Measurements from ENCODE around the gene RGS17.
"Not testable (repeated sequence)": the region's sequence is repeated elsewhere in the genome, so short reads cannot be mapped to it uniquely, and the experiment has no call there.

The RGS17 gene

DNA sequence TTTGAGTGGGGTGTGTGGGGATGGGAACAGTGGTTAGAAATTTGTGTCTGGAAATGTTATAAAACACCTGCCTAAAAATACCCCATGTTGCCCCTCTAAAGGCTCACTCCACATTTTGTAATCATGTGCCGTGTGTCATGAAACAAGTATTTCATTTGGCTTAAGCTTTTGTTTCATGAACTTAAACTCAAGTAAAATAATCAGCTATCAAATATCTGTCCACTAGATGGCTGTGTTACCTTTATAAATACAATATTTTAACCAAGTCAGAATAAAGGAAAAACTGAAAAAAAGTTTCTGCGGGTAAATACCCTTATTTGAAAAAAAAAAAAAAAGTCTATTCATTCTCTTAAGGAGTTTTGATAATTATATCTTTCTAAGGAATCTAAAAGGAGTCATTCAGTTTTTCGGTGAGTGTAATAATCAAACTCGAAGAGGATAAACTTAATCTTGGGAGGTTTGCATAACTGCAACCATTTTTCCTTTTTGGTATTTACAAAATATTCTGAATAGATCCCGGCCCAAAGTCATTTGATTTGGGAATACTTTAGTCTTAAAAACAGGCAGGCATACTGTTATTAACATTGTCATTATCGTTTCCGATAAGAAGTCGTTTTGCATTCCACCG lies 98.7 kb downstream of the RGS17 start:
- no peak for DNase-seq (ENCODE audit: low read depth)

DNA sequence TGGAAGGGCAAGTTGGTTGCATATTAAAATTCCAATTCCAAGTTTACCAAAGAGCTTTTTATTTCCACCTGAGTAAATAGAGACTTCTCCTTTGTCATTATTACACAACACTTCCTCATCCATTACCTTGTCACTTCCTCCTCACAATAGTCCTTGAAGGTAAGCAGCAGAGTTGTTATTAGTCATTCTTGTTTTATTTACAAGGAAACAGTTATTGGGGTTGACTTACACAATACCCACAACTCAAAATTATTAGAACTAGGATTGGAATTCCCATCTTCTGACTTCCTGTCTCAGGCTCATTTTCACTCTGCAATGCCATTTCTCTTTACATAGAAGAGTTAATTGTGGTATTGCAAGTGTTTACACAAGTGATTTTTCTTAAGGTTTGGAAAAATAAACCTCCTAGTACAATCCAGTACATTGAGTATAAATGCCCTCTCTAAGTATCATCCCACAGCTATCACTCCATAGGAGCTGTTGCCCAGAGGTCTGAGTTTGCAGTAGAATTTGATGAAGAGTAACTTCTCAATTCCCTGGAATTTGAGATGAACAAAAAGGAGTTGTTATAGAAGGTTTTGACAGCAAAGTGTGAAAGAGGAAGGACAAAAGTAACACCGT lies 99.6 kb downstream of the RGS17 start:
- no peak for DNase-seq (ENCODE audit: low read depth)

- no peak for DNase-seq (ENCODE audit: low read depth)
Measured at GRCh38 chr6:153028963-153029362, 102.1 kb downstream of the RGS17 start.

DNA sequence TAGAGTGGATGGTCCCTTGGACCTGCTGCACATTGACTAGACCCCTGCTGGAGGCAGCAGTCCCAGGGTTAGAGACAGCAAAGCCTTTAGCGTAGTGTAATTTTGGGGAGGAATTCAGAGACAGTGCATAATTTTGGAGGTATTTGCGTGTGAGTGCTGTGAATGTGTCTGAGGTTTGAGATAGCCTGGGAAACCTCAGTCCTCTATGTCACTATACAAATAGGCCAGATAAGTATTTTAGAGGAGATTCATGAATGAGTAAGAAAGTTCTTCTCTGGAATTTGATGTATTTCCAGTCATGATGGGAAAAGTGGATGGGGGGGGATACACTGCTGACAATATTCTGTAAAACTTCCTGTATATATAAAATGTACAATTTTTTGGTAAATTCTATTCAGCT lies 102.8 kb downstream of the RGS17 start:
- DNase-seq (ENCODE audit: low read depth), result no peak

GRCh38 chr6:153027480-153027879 lies 103.6 kb downstream of the RGS17 start:
- DNase-seq (ENCODE audit: low read depth), result no peak

DNA sequence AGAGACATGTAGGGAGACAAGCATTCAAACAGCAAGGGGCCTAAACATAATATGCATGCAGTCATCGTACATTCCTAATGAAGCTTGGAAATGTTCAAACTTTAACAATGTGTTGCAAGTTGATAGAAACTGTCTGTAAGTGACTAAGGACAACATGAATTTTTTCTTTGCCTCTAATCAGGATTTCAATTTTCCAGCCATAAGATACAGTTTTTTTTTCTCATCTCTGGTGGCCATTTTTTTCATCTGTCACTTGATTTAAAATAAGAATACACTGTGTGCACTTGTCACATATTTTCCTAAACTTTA lies 106.4 kb downstream of the RGS17 start:
- DNase-seq (ENCODE audit: low read depth), result no peak

DNA sequence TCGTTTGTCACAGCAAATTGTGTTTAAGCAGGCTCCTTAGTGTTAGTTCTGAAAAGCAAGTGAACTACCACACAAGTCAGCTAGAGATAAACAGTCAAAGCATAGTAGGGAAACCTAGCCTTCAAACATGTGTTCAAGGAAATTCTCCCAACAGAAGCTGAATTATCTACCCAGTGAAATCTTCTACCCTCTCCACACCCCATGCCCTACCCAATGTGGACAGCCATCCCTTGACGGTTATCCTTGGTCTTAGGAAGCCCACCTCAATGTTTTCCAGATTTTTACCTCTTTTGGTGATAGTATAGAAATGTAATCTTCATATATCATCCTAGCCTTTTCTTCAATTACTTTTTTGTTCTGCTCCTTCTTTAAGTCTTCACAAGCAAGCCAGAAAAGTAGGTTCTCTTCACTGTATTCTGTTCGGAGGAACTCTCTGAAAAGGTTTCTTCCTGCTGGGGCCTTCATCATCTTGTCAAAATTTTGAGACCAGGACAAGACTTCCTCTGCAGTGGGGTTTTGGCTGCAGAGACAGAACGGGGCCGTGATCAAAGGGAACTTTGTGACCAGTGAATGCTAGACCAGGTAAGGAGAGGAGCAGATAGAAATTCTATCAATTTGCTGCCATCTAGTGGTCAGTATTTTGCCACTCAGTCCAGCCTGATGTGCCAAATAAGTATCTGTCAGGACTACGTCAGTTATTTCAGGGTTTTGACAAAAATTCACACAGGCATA lies 106.9 kb downstream of the RGS17 start:
- no peak for DNase-seq (ENCODE audit: low read depth)

DNA sequence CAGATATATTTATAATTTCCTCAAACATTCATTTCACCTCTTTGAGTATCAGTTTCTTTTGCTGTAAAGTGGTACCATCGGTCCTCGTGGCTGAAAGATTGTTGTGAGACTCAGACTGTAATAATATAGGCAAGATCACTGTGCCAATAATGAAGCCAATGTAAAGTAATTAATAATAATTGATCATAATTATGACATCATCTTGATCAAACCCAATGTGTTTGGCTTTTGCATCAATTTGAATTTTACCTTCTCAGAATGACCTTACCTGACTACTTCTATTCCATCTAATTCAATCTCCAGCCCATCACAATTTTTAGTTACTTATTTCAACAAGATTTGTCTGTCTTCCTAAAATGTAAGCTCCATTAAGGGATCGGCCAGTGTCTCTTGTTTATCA lies 112.7 kb downstream of the RGS17 start:
- DNase-seq (ENCODE audit: low read depth), result no peak

DNA sequence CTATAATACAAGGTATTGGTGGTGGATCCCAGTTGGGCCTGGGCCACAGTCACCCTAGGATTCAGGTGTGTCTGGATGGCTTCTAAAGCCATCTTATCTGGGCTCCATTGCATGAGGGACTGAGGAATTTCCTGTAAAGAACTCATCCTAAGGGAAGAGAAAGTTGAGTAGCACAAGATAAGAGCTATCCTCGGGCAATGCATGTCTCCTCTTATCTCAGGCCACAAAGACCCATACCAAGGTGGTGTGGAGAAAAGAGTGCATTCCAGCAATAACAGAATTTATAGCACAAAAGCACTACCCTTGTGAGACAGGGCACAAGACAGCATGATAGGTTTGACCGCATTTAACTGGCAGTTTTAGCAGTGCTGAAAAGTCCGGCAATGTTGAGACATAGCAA lies 114.2 kb downstream of the RGS17 start:
- DNase-seq (ENCODE audit: low read depth), result no peak

- DNase-seq (ENCODE audit: low read depth), result no peak
Measured at GRCh38 chr6:153015094-153015640, 115.9 kb downstream of the RGS17 start.

DNA sequence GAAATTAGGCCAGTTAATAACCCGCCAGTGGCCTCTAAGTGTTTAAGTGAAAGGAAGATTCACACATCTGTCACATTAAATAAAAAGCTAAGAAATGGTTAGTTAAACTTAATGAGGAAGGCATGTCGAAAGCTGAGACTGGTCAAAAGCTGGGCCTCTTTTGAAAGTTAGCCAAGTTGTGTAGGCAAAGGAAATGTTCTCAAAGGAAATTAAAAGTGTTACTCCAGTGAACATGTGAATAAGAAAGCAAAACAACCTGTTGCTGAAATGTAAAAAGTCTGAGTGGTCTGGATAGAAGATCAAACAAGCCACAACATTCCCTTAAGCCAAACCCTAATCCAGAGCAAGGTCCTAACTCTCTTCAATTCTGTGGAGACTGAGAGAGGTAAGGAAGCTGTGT lies 117.6 kb downstream of the RGS17 start:
- no peak for DNase-seq (ENCODE audit: low read depth)

DNA sequence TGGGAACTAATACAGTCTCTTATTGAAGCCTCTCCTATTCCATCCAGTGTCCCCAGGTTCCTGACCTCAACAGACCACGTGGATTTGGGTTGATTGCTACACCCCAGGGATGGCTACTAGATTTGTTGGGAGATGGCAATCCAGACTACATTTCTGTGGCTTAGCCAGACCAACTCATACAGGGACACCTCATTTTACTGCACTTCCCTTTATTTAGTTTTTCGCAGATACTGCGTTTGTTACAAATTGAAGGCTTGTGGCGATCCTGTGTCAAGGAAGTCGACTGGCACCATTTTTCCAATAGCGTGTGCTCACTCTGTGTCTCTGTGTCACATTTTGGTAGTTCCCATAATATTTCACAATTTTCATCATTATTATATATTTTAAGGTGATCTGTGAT lies 118.2 kb downstream of the RGS17 start:
- DNase-seq (ENCODE audit: low read depth), result no peak

- DNase-seq (ENCODE audit: low read depth), result no peak
Measured at GRCh38 chr6:153003366-153003690, 127.8 kb downstream of the RGS17 start.

- DNase-seq (ENCODE audit: low read depth), result peak; percentile 77
Measured at GRCh38 chr6:153002613-153003365, 128.3 kb downstream of the RGS17 start, which contains the start of gene MTRF1L. Gene MTRF1L (minus strand): TSS chr6:153002709. CDS start chr6:153002685, 24 bp downstream.

GRCh38 chr6:153001767-153002612 lies 129.1 kb downstream of the RGS17 start:
- no peak for DNase-seq (ENCODE audit: low read depth)

DNA sequence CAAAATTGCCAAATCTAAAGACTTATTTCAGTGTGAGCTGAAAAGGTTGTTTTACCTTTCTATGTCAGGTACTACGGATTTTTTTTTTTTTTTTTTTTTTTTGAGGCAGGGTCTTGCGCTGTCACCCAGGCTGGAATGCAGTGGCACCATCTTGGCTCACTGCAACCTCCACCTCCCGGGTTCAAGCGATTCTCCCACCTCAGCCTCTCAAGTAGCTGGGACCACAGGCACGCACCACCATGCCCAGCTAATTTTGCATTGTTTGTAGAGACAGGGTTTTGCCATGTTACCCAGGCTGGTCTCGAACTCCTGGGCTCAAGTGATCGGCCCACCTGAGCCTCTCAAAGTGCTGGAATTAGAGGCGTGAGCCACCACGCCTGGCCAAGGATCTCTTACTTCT lies 130.3 kb downstream of the RGS17 start:
- DNase-seq (ENCODE audit: low read depth), result not testable (repeated sequence)

DNA sequence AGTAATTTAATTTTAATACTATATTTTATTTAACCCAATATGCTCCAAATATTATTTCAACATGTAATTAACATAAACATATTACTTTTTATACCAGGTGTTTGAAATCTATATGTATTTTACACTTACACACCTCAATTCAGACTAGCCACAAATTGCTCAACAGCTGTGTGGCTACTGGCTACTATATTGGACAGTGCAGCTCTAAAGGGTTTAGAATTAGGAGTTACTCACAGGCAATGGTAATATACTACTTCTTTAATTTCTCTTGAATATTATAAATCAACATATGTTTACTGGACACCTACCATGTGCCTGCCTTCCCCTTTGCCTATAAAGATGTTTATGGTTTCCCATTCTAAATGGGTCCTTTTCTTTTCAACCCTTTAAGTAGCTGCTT lies 130.8 kb downstream of the RGS17 start:
- no peak for DNase-seq (ENCODE audit: low read depth)

DNA sequence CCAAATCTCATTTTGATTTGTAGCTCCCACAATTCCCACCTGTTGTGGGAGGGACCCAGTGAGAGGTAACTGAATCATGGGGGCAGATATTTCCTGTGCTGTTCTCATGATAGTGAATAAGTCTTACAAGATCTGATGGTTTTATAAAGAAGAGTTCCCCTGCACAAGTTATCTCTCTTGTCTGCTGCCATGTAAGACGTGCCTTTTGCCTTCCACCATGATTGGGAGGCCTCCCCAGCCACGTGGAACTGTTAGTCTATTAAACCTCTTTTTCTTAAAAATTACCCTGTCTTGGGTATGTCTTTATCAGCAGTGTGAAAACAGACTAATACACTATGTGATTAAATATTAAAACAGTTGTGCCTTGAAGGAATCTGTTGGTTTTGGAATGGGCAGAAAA lies 131.5 kb downstream of the RGS17 start:
- not testable (repeated sequence) for DNase-seq (ENCODE audit: low read depth)

DNA sequence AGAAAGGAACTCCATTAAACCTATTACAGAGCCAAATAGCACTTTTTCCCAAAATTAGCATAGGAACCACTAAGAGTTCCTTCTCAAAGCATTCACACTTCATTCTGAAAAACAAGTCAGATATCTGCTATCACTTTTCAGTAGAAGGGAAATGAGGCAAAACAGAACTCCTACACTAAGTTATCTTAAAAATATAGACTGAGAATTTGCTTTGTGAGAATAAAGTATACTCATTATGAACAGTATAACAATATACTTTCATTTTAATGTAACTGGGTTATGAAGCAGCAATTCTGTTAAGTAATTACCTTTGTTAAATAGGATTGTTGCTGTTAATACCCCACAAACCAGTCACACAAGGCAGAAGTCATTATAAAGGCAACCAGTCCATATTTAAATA lies 137.2 kb downstream of the RGS17 start:
- DNase-seq (ENCODE audit: low read depth), result no peak

DNA sequence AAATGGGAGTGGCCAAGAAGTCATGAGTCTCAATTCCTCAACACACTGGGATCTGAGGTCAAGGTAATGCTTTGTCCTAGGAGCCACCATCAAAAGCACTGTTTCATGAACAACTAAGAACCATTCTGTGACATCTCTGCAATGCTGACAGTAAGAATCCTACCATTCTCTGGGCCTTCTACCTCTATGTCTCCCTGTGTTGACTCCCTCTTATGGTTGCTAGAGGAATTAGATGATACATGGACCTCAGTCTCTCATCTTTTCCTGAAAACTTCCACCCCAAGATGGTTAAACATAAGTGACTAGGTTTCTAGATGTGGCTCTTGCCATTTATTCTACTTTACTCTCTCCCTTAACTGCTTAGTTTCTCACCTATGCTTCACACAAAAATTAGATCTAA lies 137.7 kb downstream of the RGS17 start:
- no peak for DNase-seq (ENCODE audit: low read depth)

GRCh38 chr6:152986978-152987377 lies 144.1 kb downstream of the RGS17 start:
- DNase-seq (ENCODE audit: low read depth), result no peak

DNA sequence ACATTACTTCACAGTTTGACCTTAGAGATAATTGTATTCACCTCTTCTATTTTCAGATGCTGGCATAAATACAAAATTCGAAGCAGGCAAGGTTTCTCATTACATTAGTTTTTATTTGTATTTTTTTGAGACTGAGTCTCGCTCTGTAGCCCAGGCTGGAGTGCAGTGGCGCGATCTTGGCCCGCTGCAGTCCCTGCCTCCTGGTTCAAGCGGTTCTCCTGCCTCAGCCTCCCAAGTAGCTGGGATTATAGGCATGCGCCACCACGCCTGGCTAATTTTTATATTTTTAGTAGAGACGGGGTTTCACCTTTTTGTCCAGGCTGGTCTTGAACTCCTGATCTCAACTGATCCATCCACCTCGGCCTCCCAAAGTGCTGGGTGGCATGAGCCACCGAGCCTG lies 145.8 kb downstream of the RGS17 start:
- DNase-seq (ENCODE audit: low read depth), result not testable (repeated sequence)

All from stimulated activated CD8-positive, alpha-beta memory T cell treated with anti-CD3 and anti-CD28 coated beads, Interleukin-12 subunit alpha, Interleukin-12 subunit beta, amount 100 ng/mL, for 1 hour (primary cell).